ENCODE results near the gene SPON2. TPM values are rescaled to one million over a fixed set of nuclear protein-coding genes. Genes with fewer than 3 reads are reported as not detected.

Gene SPON2
- total and polyA plus RNA-seq, 2 donors from 2014 or later: 16.7 to 116 TPM

GRCh38 chr4:1136048-1136447 lies 36.3 kb downstream of the SPON2 start:
- intact Hi-C loops (cut with DNase I): loop anchor here (10.0 kb wide), 1 partner anchor 129 kb away; no protein-coding TSS in a partner anchor
- Histone ChIP-seq H3K4me1 (ENCODE audit: control insufficient read depth in 2 of 3, insufficient read depth in 2 of 3, low read depth in 1 of 3, low read length in 3 of 3) (no peaks in the 10 kb centered on the region), H3K9me3 (ENCODE audit: control insufficient read depth in 2 of 3, insufficient read depth in 1 of 3, low read length in 3 of 3) (no peaks in the 10 kb centered on the region), H3K4me3 (ENCODE audit: low read length in 3 of 3) (no peak overlapping the region), H3K27me3 (ENCODE audit: control insufficient read depth, insufficient read depth, low read length) (no peaks in the 10 kb centered on the region), H3K36me3 (ENCODE audit: control insufficient read depth in 2 of 3, insufficient read depth in 3 of 3, low read length in 3 of 3) (no peaks in the 10 kb centered on the region), H3K27ac (ENCODE audit: low read depth in 2 of 2, low read length in 2 of 2) (no peak overlapping the region), H3K9ac (ENCODE audit: low read length in 3 of 3) (no peak overlapping the region)
- DNase-seq (peak in 2 of 5 donors; percentile 18 to 27), FAIRE-seq (no peak)
- no peak for TF ChIP-seq CTCF (IDR thresholded peaks at IDR 0.05; ENCODE audit: borderline replicate concordance, extremely low read depth, insufficient read depth)

- TF ChIP-seq CTCF (IDR thresholded peaks at IDR 0.05; ENCODE audit: borderline replicate concordance, extremely low read depth, insufficient read depth): no peak
- intact Hi-C loops (cut with DNase I): loop anchor here (10.0 kb wide), 1 partner anchor 132 kb away; no protein-coding TSS in a partner anchor
- no peak overlapping the region for H3K27ac ChIP-seq (ENCODE audit: low read depth in 2 of 2, low read length in 2 of 2)
- H3K4me3 ChIP-seq (ENCODE audit: low read length in 3 of 3): no peak overlapping the region
- FAIRE-seq (no peak), DNase-seq (peak in 3 of 5 donors; percentile 44 to 54 (median 46))
- H3K36me3 ChIP-seq (ENCODE audit: control insufficient read depth in 2 of 3, insufficient read depth in 3 of 3, low read length in 3 of 3): no peaks in the 10 kb centered on the region
- no peak overlapping the region for H3K9ac ChIP-seq (ENCODE audit: low read length in 3 of 3)
- H3K27me3 ChIP-seq (ENCODE audit: control insufficient read depth, insufficient read depth, low read length): no peaks in the 10 kb centered on the region
- H3K4me1 ChIP-seq (ENCODE audit: control insufficient read depth in 2 of 3, insufficient read depth in 2 of 3, low read depth in 1 of 3, low read length in 3 of 3): peaks cover 0 to 4% (median 0%) of the 10 kb centered on the region in 3 donors
- H3K9me3 ChIP-seq (ENCODE audit: control insufficient read depth in 2 of 3, insufficient read depth in 1 of 3, low read length in 3 of 3): no peaks in the 10 kb centered on the region
These were observed 39.4 kb downstream of the SPON2 start for GRCh38 chr4:1133033-1133432.

- no peak overlapping the region for H3K4me3 ChIP-seq (ENCODE audit: low read length in 3 of 3)
- TF ChIP-seq CTCF (IDR thresholded peaks at IDR 0.05; ENCODE audit: borderline replicate concordance, extremely low read depth, insufficient read depth): peak; percentile 98
- FAIRE-seq (no peak), DNase-seq (peak in 4 of 5 donors; percentile 71 to 90 (median 76))
- H3K36me3 ChIP-seq (ENCODE audit: control insufficient read depth in 2 of 3, insufficient read depth in 3 of 3, low read length in 3 of 3): no peaks in the 10 kb centered on the region
- no peaks in the 10 kb centered on the region for H3K9me3 ChIP-seq (ENCODE audit: control insufficient read depth in 2 of 3, insufficient read depth in 1 of 3, low read length in 3 of 3)
- peaks cover 0 to 4% (median 0%) of the 10 kb centered on the region in 3 donors for H3K4me1 ChIP-seq (ENCODE audit: control insufficient read depth in 2 of 3, insufficient read depth in 2 of 3, low read depth in 1 of 3, low read length in 3 of 3)
- H3K9ac ChIP-seq (ENCODE audit: low read length in 3 of 3): no peak overlapping the region
- H3K27ac ChIP-seq (ENCODE audit: low read depth in 2 of 2, low read length in 2 of 2): no peak overlapping the region
- no peaks in the 10 kb centered on the region for H3K27me3 ChIP-seq (ENCODE audit: control insufficient read depth, insufficient read depth, low read length)
- intact Hi-C loops (cut with DNase I): loop anchor here (10.0 kb wide), 1 partner anchor 134 kb away; no protein-coding TSS in a partner anchor
These were observed 41.8 kb downstream of the SPON2 start for GRCh38 chr4:1130316-1131186.

Measured in kidney (tissue), 14 donors.